LNCAP (cell line): ENCODE measurements around the gene THYN1.

ENCODE experiments used
- CTCF ChIP-seq: fragments of 450-650 bp; IDR thresholded peaks from 2 replicates; pipeline ENCODE4 v1.5.1; 2017; ENCODE audit warnings: mild to moderate bottlenecking

THYN1 gene

GRCh38 chr11:134229126-134229790, 23.9 kb downstream of the THYN1 start:
- no peak for TF ChIP-seq CTCF

- TF ChIP-seq CTCF: no peak
These were observed 24.5 kb downstream of the THYN1 start for GRCh38 chr11:134228625-134229024.

GRCh38 chr11:134226806-134227325, 26.3 kb downstream of the THYN1 start:
- TF ChIP-seq CTCF: no peak

- TF ChIP-seq CTCF: no peak
These were observed 28.2 kb downstream of the THYN1 start for GRCh38 chr11:134224710-134225664.

- no peak for TF ChIP-seq CTCF
These were observed 29.1 kb downstream of the THYN1 start, which contains the start of the genes NCAPD3 and VPS26B for GRCh38 chr11:134223836-134224709. TSS of gene NCAPD3 (minus strand) at chr11:134223967. CDS start at chr11:134223926, 41 bp downstream. TSS of gene VPS26B (plus strand) at chr11:134224671. CDS start at chr11:134225123, 452 bp downstream.

- no peak for TF ChIP-seq CTCF
These were observed 30.0 kb downstream of the THYN1 start for GRCh38 chr11:134223121-134223520.

GRCh38 chr11:134216816-134217215, 36.3 kb downstream of the THYN1 start:
- TF ChIP-seq CTCF: no peak
